HG03025 (cell line): Measurements from ENCODE around the gene SERPINA4.

Experiments used
- ATAC-seq: cut with Tn5 transposase; IDR thresholded peaks from one replicate; pipeline ENCODE4 v1.9.1; 2021; ENCODE audit warnings: mild to moderate bottlenecking, moderate library complexity; ENCODE audit not compliant: unreplicated experiment, low FRiP score

The SERPINA4 gene

DNA sequence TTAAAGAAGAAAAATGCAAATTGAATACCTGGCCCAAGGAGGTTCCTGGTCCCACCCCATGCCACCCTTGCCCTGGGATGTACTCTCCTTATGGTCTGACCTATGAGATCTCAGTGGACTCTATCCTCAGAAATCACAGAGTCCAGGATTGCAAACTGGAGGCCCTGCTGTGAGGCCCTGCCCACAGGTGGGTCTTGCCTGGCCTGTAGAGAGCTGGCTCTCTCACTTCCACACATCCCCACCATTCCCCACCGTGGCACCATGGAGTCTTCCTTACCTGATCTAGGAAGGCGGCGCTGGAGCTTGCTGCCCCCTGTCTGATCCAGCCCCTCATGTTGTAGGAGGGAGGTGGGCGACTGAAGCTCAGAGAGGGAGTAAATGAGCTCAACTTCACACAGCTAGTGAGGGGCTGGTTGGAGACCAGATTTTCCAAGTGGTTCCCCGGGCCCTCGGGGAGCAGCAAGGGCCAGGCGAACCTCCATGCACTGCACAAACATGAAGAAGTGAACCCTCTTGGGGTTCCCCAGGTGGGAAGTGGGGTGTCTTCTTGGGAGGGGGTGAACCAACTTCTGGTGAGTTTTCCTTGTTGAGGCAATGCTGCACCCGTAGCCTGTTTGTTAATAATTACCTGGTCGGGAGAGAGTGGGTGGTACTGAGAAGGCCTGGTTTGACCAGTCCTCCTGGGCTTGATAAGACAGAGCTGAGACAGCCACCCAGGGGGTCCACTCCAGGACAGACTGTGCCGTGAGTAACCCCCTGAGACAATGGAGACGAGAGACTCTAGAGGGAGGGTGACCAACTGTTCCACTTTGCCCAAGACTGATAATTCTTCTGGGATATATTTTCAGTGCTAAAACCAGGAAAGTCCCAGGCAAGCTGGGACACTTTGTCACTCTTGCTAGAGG, at the start of gene SERPINA4:
Gene SERPINA4, plus strand, starts transcription at position 692 of the 905 bp plus-strand sequence. CDS start 2,041 bp downstream, outside the sequence.
- no peak for ATAC-seq

- no peak for ATAC-seq
Measured at GRCh38 chr14:94514351-94514750, 46.9 kb upstream of the SERPINA4 start.

DNA sequence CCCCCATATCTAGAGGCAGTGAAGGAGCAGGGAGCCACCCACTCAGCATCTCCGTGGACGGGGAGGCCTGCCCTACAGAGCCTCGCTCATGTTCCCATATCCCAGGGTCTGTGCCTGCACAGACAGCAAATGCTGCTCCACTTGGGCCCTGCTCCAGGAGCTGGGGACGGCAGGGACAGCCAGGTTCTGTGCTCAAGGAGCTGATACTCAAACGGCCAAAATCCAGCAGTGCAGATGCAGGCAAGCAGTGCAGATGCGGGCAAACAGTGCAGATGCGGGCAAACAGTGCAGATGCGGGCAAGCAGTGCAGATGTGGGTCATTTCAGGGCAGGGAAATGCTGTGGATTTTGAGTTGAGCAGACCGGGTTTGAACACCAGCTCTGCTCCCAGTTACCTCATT, 45.8 kb upstream of the SERPINA4 start:
- no peak for ATAC-seq

DNA sequence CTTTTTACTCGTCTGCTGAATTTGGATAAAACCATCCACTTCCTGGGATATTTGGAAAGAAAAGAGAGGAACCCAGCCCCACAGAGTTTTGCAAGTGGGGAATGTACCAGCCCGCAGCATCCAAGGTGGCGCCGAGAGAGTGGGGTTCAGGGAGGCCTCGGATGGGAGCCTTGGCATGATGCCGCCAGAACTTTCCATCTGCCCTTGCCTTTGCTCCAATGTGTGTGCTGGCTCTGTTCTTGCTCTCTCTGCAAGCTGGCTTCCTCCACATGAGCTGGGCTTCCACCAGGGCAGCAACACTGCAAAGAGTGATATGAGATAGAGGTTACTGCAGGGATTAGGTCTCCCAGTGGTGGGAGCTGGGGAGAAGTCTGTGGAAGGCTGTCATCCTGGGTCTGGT, 45.4 kb upstream of the SERPINA4 start:
- ATAC-seq, result no peak

DNA sequence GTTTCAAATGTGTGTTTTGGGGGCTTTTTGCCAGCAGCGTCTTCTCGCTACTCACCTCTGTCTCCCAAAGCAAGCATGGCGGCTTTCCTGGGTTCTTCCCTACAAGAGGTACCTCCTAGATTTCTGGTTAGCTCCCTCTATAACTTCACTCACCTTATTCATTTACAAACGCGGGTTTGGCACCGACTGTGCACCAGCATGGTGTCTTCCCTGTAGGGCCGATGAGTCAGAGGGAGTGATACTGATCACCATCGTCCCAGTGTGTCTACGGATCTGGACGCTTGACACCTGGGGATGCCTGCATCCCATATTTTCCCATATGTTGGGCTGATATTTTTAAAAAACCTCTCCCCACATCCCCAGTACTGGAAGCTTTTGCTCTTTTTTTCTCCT, 44.0 kb upstream of the SERPINA4 start:
- no peak for ATAC-seq

- no peak for ATAC-seq
Measured at GRCh38 chr14:94517641-94518257, 43.5 kb upstream of the SERPINA4 start.

GRCh38 chr14:94521375-94522114, 39.7 kb upstream of the SERPINA4 start:
- no peak for ATAC-seq

DNA sequence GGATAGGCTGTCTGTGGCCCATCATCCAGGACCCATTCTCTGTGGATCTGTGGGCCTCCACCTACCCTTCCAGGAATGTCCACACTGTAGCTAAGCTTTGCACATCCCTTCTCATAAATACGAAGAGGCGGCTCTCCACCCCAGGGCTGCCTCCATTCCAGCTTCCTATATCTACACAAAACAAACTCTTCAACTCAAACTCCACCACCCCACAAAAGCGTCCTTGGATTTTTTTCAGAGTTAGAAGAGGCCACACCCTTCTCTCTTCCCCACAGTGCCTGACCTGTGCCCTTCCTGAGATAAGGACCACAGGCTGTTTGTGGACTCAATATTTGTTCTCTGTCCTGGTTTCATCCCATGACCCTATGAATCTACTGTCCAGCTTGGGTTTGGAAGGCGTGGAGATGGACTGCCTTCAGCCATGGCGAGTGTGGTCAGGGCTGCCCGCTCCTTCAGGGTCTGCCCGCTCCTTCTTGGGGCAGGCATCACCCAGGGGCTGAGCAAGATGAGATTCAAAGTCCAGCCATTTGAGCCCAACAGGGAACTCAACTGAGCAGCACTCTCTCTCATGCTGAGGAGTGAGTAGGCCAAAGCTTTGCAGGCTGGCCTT, 39.0 kb upstream of the SERPINA4 start:
- no peak for ATAC-seq

GRCh38 chr14:94523265-94523664, 38.0 kb upstream of the SERPINA4 start:
- no peak for ATAC-seq

- no peak for ATAC-seq
Measured at GRCh38 chr14:94524093-94524492, 37.1 kb upstream of the SERPINA4 start.

- ATAC-seq, result no peak
Measured at GRCh38 chr14:94531187-94531586, 30.1 kb upstream of the SERPINA4 start.

DNA sequence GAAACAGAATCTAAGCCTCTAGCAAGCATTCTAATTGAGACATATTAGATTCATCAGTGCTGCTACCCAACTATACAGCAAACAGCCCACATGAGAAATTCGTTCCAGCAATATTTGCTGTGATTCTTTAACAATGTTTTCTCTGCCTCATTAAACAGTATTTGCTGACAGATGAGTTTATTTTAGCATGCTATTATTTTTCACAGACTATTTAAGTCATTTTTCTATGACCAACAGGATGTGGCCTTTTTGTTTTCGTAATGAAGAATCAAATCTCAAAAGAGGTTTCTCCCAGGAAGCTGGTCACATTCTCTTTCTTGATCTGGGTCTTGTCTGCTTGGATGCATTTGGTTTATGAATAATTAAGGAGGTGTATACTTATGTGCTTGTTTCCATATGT, 28.8 kb upstream of the SERPINA4 start:
- no peak for ATAC-seq

- ATAC-seq, result no peak
Measured at GRCh38 chr14:94535506-94535905, 25.7 kb upstream of the SERPINA4 start.

DNA sequence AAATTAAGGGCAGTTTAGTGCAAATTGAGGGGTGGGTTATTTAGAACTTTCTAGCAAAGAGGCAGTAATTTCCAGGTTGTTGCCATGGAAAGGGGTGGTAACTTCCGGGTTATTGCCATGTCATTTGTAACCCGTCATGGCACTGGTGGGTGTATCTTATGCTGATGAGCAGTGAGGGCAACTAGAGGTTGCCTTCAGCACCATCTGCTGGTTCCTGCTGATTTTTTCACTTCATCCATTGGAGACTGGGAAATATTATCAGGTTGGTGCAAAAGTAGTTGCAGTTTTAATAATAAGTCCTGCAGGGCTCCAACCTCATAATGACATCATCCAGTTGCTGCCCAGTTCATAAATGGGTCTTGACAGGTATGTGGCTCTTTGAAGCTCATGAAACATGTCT, 24.4 kb upstream of the SERPINA4 start:
- no peak for ATAC-seq

GRCh38 chr14:94538070-94538740, 23.0 kb upstream of the SERPINA4 start:
- no peak for ATAC-seq

DNA sequence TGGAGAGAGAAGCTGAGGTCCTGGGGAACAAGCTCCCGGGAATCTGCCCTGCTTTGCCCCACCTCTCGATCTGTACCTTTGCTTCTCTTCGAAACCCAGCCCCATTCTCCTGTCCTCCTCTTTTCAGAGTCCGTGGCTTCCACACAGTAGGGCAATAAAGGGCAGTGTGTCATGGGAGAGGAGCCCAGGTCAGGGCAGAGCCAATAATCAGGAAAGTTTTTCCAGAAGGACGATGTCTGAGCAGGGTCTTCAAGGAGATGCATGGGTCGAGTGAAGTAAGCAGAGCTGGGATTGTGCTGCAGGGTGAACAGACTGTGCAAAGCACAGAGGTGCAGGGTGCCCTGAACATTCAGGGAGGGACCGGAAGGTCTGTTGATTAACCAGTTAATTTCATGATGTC, 22.1 kb upstream of the SERPINA4 start:
- ATAC-seq, result no peak

DNA sequence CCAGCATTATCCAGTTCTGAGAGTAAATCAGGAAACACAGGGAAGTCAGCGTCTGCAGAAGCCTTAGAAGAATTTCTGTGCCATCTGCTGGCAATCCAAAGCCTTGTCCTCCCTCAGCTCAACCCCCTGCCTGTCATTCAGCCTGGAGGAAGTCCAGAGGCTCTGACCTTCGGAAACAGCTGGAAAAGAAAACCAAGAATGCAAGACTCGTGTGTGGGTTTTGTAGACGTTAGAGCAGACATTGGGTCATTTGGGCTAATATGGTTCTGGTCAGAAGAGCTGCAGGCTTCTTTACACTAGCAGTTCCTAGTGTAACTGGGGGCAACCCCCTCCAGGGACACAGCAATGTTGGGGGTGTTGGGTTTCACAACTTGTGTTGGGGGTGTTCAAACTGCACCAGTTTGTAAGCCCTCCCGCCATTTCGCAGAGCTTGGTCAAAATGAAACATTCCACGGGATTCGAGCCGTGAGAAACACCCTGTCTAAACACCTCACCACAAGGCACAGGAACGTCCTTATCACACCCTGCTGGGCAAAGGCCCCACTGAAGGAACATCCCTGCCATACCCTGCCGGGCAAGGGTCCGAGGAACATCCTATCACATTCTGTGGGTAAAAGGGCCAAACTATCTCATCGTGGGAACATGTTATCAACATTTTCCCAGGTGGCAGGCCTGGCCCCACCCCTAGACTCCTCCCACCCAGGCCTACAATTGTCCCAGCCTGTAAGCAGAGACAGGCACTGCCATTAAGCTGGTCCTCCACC, 21.0 kb upstream of the SERPINA4 start:
- no peak for ATAC-seq

DNA sequence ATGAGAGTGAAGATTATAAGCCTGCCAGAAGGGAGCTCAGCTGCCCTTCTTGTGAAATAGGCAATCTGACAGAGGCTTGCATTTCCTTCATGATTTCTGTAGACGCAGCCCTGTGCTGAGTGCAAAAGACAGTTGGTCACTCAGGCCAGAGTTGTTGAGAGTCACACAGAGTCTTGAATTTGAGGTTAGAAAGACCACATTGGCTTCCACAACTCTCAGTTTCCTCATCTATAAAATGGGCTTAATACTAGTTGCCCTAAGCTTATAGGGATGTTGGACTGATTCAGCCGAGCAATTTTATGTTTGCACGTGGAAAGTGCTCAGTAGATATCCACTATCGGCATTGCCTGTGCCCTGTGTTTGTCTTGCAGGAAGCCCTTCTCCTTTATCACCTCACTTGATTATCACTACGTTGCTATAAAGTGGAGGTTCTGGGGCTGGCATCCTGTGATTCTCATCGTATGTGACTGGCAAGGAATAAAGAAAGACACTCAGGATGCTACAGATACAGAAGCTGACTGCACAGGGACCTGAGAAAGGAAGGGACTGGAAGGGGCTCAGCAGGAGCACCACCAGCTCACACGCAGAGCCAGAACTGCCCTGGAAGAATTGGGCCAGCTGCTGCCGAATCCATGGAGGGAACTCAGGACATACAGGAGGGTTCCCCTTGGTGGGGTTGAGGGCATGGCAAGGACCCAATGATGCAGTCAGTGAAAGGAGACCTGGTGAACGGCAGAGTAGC, 19.8 kb upstream of the SERPINA4 start:
- no peak for ATAC-seq
